SK-N-MC (cell line): ENCODE results near the gene OR2L13.

ENCODE experiments used
- EZH2 ChIP-seq: fragments of 200-600 bp; sonication (generic); IDR thresholded peaks from one replicate; pipeline ENCODE4 v1.6.1; 2017; ENCODE audit warnings: antibody characterized with exemption
- POLR2AphosphoS5 ChIP-seq: IDR thresholded peaks from 2 replicates; pipeline ENCODE4 v1.6.1; 2012; ENCODE audit warnings: mild to moderate bottlenecking, low read depth, low read length, borderline replicate concordance

DNA sequence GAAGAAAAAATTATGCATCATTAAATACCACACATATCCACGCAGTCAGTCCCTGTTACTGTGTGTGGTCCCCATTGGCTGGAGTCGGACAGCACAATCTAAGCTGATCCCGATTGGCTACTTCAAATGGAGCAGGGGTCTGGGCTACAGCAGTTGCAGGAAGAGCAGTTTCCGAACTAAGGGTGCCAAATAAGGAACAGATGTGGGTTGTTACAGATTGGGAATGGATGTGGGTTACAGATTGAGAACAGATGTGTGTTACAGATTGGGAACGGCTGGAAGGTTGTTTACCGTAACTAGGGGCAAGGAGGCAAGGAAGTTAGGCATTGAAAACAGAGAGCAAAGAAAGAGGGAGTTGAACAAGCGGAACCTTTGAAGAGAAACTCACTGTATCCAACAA is 19.9 kb downstream of the OR2L13 start:
- TF ChIP-seq EZH2, result no peak
- TF ChIP-seq POLR2AphosphoS5, result peak; percentile 23; the same call in 1 of the 2 replicates
